ENCODE results near the gene UBR2. TPM values are rescaled to one million over a fixed set of nuclear protein-coding genes. Genes with fewer than 3 reads are reported as not detected.
"Not testable (repeated sequence)": the region's sequence is repeated elsewhere in the genome, so short reads cannot be mapped to it uniquely, and the experiment has no call there.

UBR2 gene
- total RNA-seq, 2 experiments from 2014 or later = 23.1 to 23.5 TPM

GRCh38 chr6:42698217-42698616 lies 134.4 kb downstream of the UBR2 start:
- Mint-ChIP-seq H3K36me3 (ENCODE audit: low read depth) (peaks cover 1% of the 10 kb centered on the region), H3K27ac (no peak overlapping the region), H3K4me1 (ENCODE audit: low read depth) (peaks cover 11% of the 10 kb centered on the region), H3K4me3 (no peak overlapping the region), H3K9me3 (no peaks in the 10 kb centered on the region), H3K27me3 (ENCODE audit: low read depth) (no peaks in the 10 kb centered on the region)
- CTCF ChIA-PET = no interaction called here
- intact Hi-C loops (cut with micrococcal nuclease) = no loop called here
- no peak for DNase-seq

DNA sequence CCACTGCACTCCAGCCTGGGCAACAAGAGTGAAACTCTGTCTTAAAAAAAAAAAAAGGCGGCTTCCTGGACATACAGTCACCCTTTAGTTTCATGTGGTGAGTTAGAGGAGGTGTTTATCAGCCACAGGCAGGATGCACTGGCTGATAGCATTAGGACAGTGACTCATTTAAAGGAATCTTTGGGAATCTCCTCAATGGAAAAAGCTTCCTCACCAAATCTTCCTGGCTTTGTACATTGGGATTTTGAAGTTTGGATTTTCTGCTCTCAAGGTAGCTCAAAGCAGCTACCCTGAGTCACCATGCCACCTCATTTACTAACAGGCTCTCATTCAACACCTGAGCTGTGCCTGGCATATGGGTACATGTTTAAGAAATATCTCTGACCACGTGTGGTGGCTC lies 138.4 kb downstream of the UBR2 start:
- Mint-ChIP-seq H3K9me3 (no peaks in the 10 kb centered on the region), H3K27me3 (ENCODE audit: low read depth) (no peaks in the 10 kb centered on the region), H3K27ac (no peak overlapping the region), H3K36me3 (ENCODE audit: low read depth) (no peaks in the 10 kb centered on the region), H3K4me3 (no peak overlapping the region), H3K4me1 (ENCODE audit: low read depth) (no peaks in the 10 kb centered on the region)
- CTCF ChIA-PET = interaction anchor here (0.6 to 1.6 kb wide), 7 partner anchors 10 to 414 kb away, joined by 3 to 6 read pairs (median 4); no protein-coding TSS in a partner anchor
- no peak for DNase-seq
- intact Hi-C loops (cut with micrococcal nuclease) = no loop called here

DNA sequence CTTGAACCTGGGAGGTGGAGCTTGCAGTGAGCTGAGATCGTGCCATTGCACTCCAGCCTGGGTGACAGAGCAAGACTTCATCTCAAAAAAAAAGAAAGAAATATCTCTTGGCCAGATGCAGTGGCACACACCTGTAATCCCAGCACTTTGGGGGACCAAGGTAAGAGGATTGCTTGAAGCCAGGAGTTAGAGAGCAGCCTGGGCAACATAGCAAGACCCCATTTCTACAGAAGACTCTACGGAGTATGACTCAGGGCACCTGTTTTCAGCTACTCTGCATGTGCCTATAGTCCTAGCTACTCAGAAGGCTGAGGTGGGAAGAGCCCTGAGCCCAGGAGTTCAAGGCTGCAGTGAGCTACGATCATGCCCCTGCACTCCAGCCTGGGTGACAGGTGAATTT lies 139.0 kb downstream of the UBR2 start:
- H3K36me3 Mint-ChIP-seq (ENCODE audit: low read depth); H3K9me3 Mint-ChIP-seq; H3K4me1 Mint-ChIP-seq (ENCODE audit: low read depth); H3K27ac Mint-ChIP-seq; H3K27me3 Mint-ChIP-seq (ENCODE audit: low read depth); intact Hi-C loops (cut with micrococcal nuclease); DNase-seq; H3K4me3 Mint-ChIP-seq: not testable (repeated sequence)
- CTCF ChIA-PET = interaction anchor here (1.0 to 1.6 kb wide), 5 partner anchors 10 to 41 kb away, joined by 3 to 6 read pairs (median 4); no protein-coding TSS in a partner anchor

DNA sequence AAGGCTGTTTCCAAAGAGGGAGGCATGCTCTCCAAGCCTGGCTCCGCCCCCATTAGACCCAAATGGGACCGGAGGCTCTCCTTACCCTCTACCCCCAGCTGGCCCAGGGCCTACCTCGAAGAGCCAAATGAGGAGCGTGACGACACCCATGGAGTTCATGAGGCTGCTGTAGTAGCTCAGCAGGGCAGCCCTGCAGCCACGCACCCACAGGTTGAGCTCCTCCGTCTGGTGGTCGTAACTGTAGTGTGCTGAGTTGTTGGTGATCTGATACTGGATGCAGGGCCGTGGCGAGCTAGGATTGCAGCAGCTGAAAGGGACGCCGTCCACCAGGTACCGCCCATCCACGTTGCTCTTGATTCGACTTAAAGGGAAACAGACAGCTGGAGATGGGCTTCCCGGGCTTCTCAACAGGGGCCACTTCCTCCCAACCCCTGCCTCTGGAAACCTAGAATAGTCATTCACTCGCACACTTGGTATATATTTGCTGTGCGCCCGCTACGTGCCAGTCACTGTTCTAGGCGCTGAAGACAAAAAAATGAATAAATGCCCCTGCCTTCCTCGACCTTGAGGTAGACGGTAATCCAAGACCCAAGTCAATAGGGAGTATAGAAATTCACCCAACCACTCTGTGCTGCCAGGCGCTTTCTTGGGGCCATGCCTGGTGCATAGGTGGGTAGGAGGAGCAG lies 140.6 kb downstream of the UBR2 start:
- Mint-ChIP-seq H3K4me1 (ENCODE audit: low read depth) (no peaks in the 10 kb centered on the region), H3K27ac (no peak overlapping the region), H3K36me3 (ENCODE audit: low read depth) (no peaks in the 10 kb centered on the region), H3K9me3 (no peaks in the 10 kb centered on the region), H3K27me3 (ENCODE audit: low read depth) (no peaks in the 10 kb centered on the region), H3K4me3 (no peak overlapping the region)
- intact Hi-C loops (cut with micrococcal nuclease) = no loop called here
- CTCF ChIA-PET = interaction anchor here (0.7 to 0.8 kb wide), 2 partner anchors 12 to 35 kb away, joined by 3 read pairs; no protein-coding TSS in a partner anchor
- DNase-seq = no peak

GRCh38 chr6:42704937-42705374 lies 141.1 kb downstream of the UBR2 start:
- Mint-ChIP-seq H3K4me3 (no peak overlapping the region), H3K36me3 (ENCODE audit: low read depth) (no peaks in the 10 kb centered on the region), H3K4me1 (ENCODE audit: low read depth) (no peaks in the 10 kb centered on the region), H3K27ac (no peak overlapping the region), H3K9me3 (no peaks in the 10 kb centered on the region), H3K27me3 (ENCODE audit: low read depth) (no peaks in the 10 kb centered on the region)
- intact Hi-C loops (cut with micrococcal nuclease) = no loop called here
- no peak for DNase-seq
- CTCF ChIA-PET = no interaction called here

DNA sequence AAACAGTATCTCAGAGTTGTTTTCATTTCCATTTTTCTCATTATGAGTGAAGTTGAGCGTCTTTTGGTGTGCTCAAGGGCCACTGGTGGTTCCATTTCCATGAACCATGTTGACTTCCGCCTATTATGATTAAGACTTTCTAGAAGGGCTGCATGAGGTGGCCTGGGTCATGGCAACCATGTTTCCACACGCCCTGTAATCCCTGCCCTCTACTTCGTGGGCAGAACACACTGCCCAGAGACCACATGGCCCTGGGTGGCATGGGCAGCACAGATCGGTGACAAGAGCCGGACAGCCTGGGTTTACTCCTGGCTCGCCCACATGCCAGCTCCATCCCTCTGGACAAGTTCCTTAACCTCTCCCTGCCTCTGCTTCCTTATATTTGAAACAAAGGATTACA lies 143.8 kb downstream of the UBR2 start:
- CTCF ChIA-PET = no interaction called here

DNA sequence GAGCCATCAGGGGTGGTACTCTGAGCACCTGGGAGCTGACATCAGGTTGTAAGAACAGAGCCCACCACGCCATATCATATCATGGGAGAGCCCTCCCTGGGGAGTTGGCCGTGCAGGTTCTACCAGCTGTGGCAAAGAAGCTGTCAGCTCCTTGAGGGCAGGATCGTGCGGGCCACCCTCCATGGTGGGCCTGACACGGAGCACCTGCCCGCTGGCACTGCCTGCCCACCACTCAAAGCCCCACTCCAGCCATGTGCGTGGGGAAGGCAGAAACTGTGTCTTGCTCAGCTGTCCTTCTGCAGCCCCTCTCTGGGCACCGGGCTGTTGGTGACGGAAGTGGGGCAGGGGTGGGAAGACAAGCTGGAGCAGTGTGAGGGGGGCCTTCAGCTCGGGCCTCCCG lies 144.3 kb downstream of the UBR2 start:
- intact Hi-C loops (cut with micrococcal nuclease) = no loop called here
- Mint-ChIP-seq H3K27me3 (ENCODE audit: low read depth) (no peaks in the 10 kb centered on the region), H3K4me1 (ENCODE audit: low read depth) (no peaks in the 10 kb centered on the region), H3K4me3 (no peak overlapping the region), H3K36me3 (ENCODE audit: low read depth) (no peaks in the 10 kb centered on the region), H3K9me3 (peaks cover 3% of the 10 kb centered on the region), H3K27ac (no peak overlapping the region)
- DNase-seq = no peak
- CTCF ChIA-PET = interaction anchor here (0.5 to 1.0 kb wide), 3 partner anchors 183 to 483 kb away, joined by 3 to 4 read pairs (median 4); no protein-coding TSS in a partner anchor

More for the DNA sequence above, 143.8 kb downstream of the UBR2 start:
- no peaks in the 10 kb centered on the region for H3K36me3 Mint-ChIP-seq (ENCODE audit: low read depth)
- H3K9me3 Mint-ChIP-seq = peaks cover 3% of the 10 kb centered on the region
- no peak for DNase-seq
- H3K27ac Mint-ChIP-seq = no peak overlapping the region
- no peak overlapping the region for H3K4me3 Mint-ChIP-seq
- H3K4me1 Mint-ChIP-seq (ENCODE audit: low read depth) = no peaks in the 10 kb centered on the region
- intact Hi-C loops (cut with micrococcal nuclease) = no loop called here
- H3K27me3 Mint-ChIP-seq (ENCODE audit: low read depth) = no peaks in the 10 kb centered on the region

- no peaks in the 10 kb centered on the region for H3K27me3 Mint-ChIP-seq (ENCODE audit: low read depth)
- H3K4me3 Mint-ChIP-seq = no peak overlapping the region
- no peaks in the 10 kb centered on the region for H3K36me3 Mint-ChIP-seq (ENCODE audit: low read depth)
- CTCF ChIA-PET = no interaction called here
- intact Hi-C loops (cut with micrococcal nuclease) = no loop called here
- DNase-seq = no peak
- no peaks in the 10 kb centered on the region for H3K4me1 Mint-ChIP-seq (ENCODE audit: low read depth)
- H3K9me3 Mint-ChIP-seq = peaks cover 3% of the 10 kb centered on the region
- no peak overlapping the region for H3K27ac Mint-ChIP-seq
Measured at GRCh38 chr6:42709871-42710270, 146.0 kb downstream of the UBR2 start.

- CTCF ChIA-PET = no interaction called here
- Mint-ChIP-seq H3K4me3 (no peak overlapping the region), H3K4me1 (ENCODE audit: low read depth) (no peaks in the 10 kb centered on the region), H3K27me3 (ENCODE audit: low read depth) (no peaks in the 10 kb centered on the region), H3K36me3 (ENCODE audit: low read depth) (no peaks in the 10 kb centered on the region), H3K9me3 (peaks cover 3% of the 10 kb centered on the region), H3K27ac (no peak overlapping the region)
- intact Hi-C loops (cut with micrococcal nuclease) = no loop called here
- no peak for DNase-seq
Measured at GRCh38 chr6:42710316-42710715, 146.5 kb downstream of the UBR2 start.

DNA sequence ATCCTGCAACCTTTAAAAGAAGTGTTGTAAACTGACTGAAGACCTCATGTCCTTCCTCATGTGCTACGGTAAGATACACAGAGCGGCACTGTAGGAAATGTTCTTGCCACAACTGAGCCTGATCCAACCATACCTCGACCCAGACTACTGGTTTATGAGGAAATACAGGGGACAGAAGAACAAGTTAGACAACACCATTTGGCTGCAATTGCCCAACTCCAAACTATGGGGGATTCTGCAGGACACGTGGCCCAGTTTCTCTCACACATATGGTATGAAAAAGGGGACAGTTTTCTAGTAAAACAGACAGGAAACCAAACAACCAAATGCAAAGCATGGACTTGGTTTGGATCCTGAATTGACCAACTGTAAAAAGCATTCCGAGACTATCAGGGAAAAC lies 148.1 kb downstream of the UBR2 start:
- no peaks in the 10 kb centered on the region for H3K27me3 Mint-ChIP-seq (ENCODE audit: low read depth)
- no peak overlapping the region for H3K27ac Mint-ChIP-seq
- CTCF ChIA-PET = interaction anchor here (1.7 kb wide), 1 partner anchor 14 kb away, joined by 5 read pairs; no protein-coding TSS in a partner anchor
- DNase-seq = no peak
- no peak overlapping the region for H3K4me3 Mint-ChIP-seq
- H3K9me3 Mint-ChIP-seq = peaks cover 3% of the 10 kb centered on the region
- no peaks in the 10 kb centered on the region for H3K36me3 Mint-ChIP-seq (ENCODE audit: low read depth)
- intact Hi-C loops (cut with micrococcal nuclease) = no loop called here
- H3K4me1 Mint-ChIP-seq (ENCODE audit: low read depth) = no peaks in the 10 kb centered on the region

DNA sequence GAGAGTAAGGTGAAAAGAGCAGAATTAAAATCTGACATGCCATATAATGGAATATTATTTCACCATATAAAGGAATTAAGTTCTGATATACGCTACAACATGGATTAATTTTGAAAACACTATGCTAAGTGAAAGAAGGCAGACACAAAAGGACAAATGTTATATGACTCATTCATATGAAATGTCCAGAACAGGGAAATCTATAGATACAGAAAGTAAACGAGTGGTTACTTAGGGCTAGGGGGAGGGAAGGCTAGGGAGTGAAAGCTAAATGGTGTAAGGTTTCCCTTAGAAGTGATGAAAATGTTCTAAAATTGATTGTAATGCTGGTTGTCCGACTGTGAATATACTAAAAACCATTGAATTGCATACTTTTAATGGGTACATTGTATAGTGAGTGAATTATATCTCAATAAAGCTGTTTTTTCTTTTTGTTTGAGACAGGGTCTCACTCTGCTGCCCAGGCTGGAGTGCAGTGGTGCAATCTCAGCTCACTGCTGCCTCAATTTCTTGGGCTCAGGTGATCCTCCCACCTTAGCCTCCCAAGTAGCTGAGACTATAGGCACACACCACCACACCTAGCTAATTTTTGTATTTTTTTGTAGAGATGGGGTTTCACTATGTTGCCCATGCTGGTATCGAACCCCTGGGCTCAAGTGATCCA lies 150.4 kb downstream of the UBR2 start:
- peaks cover 3% of the 10 kb centered on the region for H3K9me3 Mint-ChIP-seq
- no peak overlapping the region for H3K27ac Mint-ChIP-seq
- H3K27me3 Mint-ChIP-seq (ENCODE audit: low read depth) = no peaks in the 10 kb centered on the region
- no peaks in the 10 kb centered on the region for H3K36me3 Mint-ChIP-seq (ENCODE audit: low read depth)
- DNase-seq = no peak
- intact Hi-C loops (cut with micrococcal nuclease) = no loop called here
- H3K4me3 Mint-ChIP-seq = no peak overlapping the region
- CTCF ChIA-PET = interaction anchor here (0.6 to 2.0 kb wide), 7 partner anchors 11 to 206 kb away, joined by 3 to 6 read pairs (median 4); no protein-coding TSS in a partner anchor
- no peaks in the 10 kb centered on the region for H3K4me1 Mint-ChIP-seq (ENCODE audit: low read depth)

DNA sequence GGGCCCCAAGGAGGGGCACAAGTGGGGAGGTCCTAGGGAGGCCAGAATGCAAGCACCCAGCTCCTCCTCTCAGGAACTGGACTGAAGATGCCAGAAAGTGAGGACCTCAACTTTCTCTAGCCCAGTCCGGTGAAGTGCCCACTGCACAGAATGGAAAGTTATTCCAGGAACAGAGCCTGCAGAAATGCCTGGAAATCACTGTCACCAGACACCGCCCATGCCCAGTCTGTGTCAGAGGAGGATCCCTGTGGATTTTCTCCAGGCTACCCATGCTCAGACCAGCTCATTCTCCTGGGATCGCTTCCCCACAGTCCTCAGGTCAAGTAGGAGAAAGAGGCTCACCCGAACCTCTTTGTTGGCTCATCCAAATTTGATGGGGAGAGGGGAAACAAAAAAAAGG lies 152.0 kb downstream of the UBR2 start:
- Mint-ChIP-seq H3K4me3 (no peak overlapping the region), H3K9me3 (peaks cover 3% of the 10 kb centered on the region), H3K36me3 (ENCODE audit: low read depth) (no peaks in the 10 kb centered on the region), H3K27me3 (ENCODE audit: low read depth) (no peaks in the 10 kb centered on the region), H3K27ac (no peak overlapping the region), H3K4me1 (ENCODE audit: low read depth) (no peaks in the 10 kb centered on the region)
- intact Hi-C loops (cut with micrococcal nuclease) = no loop called here
- no peak for DNase-seq
- CTCF ChIA-PET = interaction anchor here (0.6 to 2.0 kb wide), 2 partner anchors 54 to 58 kb away, joined by 4 to 6 read pairs; no protein-coding TSS in a partner anchor

- H3K9me3 Mint-ChIP-seq = no peaks in the 10 kb centered on the region
- H3K36me3 Mint-ChIP-seq (ENCODE audit: low read depth) = no peaks in the 10 kb centered on the region
- no peaks in the 10 kb centered on the region for H3K4me1 Mint-ChIP-seq (ENCODE audit: low read depth)
- H3K27me3 Mint-ChIP-seq (ENCODE audit: low read depth) = no peaks in the 10 kb centered on the region
- no peak for DNase-seq
- CTCF ChIA-PET = interaction anchor here (1.9 kb wide), 1 partner anchor 59 kb away, joined by 4 read pairs; no protein-coding TSS in a partner anchor
- intact Hi-C loops (cut with micrococcal nuclease) = no loop called here
- no peak overlapping the region for H3K27ac Mint-ChIP-seq
- H3K4me3 Mint-ChIP-seq = no peak overlapping the region
Measured at GRCh38 chr6:42720739-42721138, 156.9 kb downstream of the UBR2 start.

All from activated naive CD4-positive, alpha-beta T cell treated with anti-CD3 and anti-CD28 coated beads for 36 hours (primary cell).